ENCODE results near the gene STARD3.

STARD3 gene

GRCh38 chr17:39677542-39678339 is 40.8 kb downstream of the STARD3 start:
- H3K9me3 Mint-ChIP-seq: no peaks in the 10 kb centered on the region
- intact Hi-C loops (cut with micrococcal nuclease): no loop called here
- no peak overlapping the region for H3K27ac Mint-ChIP-seq
- peaks cover 11% of the 10 kb centered on the region for H3K27me3 Mint-ChIP-seq
- peaks cover 49% of the 10 kb centered on the region for H3K36me3 Mint-ChIP-seq (ENCODE audit: low read depth)
- peaks cover 35% of the 10 kb centered on the region for H3K4me1 Mint-ChIP-seq (ENCODE audit: low read depth)
- no peak overlapping the region for H3K4me3 Mint-ChIP-seq

GRCh38 chr17:39678340-39679116 is 41.6 kb downstream of the STARD3 start:
- peaks cover 57% of the 10 kb centered on the region for H3K36me3 Mint-ChIP-seq (ENCODE audit: low read depth)
- intact Hi-C loops (cut with micrococcal nuclease): no loop called here
- no peak overlapping the region for H3K27ac Mint-ChIP-seq
- peaks cover 35% of the 10 kb centered on the region for H3K4me1 Mint-ChIP-seq (ENCODE audit: low read depth)
- H3K9me3 Mint-ChIP-seq: no peaks in the 10 kb centered on the region
- no peak overlapping the region for H3K4me3 Mint-ChIP-seq
- peaks cover 6% of the 10 kb centered on the region for H3K27me3 Mint-ChIP-seq

GRCh38 chr17:39679521-39680192 is 42.7 kb downstream of the STARD3 start:
- H3K4me3 Mint-ChIP-seq: no peak overlapping the region
- H3K27ac Mint-ChIP-seq: peak overlapping the region; percentile 74
- peaks cover 35% of the 10 kb centered on the region for H3K4me1 Mint-ChIP-seq (ENCODE audit: low read depth)
- peaks cover 66% of the 10 kb centered on the region for H3K36me3 Mint-ChIP-seq (ENCODE audit: low read depth)
- H3K27me3 Mint-ChIP-seq: peaks cover 2% of the 10 kb centered on the region
- no peaks in the 10 kb centered on the region for H3K9me3 Mint-ChIP-seq
- intact Hi-C loops (cut with micrococcal nuclease): no loop called here

- Mint-ChIP-seq H3K36me3 (ENCODE audit: low read depth) (peaks cover 71% of the 10 kb centered on the region), H3K9me3 (no peaks in the 10 kb centered on the region), H3K4me3 (no peak overlapping the region), H3K4me1 (ENCODE audit: low read depth) (peaks cover 32% of the 10 kb centered on the region), H3K27me3 (no peaks in the 10 kb centered on the region), H3K27ac (no peak overlapping the region)
- intact Hi-C loops (cut with micrococcal nuclease): no loop called here
These were observed 46.5 kb downstream of the STARD3 start for GRCh38 chr17:39683295-39683939.

- peaks cover 34% of the 10 kb centered on the region for H3K4me1 Mint-ChIP-seq (ENCODE audit: low read depth)
- H3K4me3 Mint-ChIP-seq: no peak overlapping the region
- H3K9me3 Mint-ChIP-seq: no peaks in the 10 kb centered on the region
- intact Hi-C loops (cut with micrococcal nuclease): loop anchor here (5.0 kb wide), 1 partner anchor 243 kb away; the partner anchor contains the start of genes LRRC3C and ORMDL3
- peaks cover 65% of the 10 kb centered on the region for H3K36me3 Mint-ChIP-seq (ENCODE audit: low read depth)
- no peak overlapping the region for H3K27ac Mint-ChIP-seq
- no peaks in the 10 kb centered on the region for H3K27me3 Mint-ChIP-seq
These were observed 47.6 kb downstream of the STARD3 start for GRCh38 chr17:39684369-39685192.

GRCh38 chr17:39687101-39687545 is 50.2 kb downstream of the STARD3 start:
- Mint-ChIP-seq H3K27me3 (peaks cover 5% of the 10 kb centered on the region), H3K27ac (peak overlapping the region; percentile 84), H3K4me3 (peak overlapping the region; percentile 84), H3K36me3 (ENCODE audit: low read depth) (peaks cover 44% of the 10 kb centered on the region), H3K9me3 (no peaks in the 10 kb centered on the region), H3K4me1 (ENCODE audit: low read depth) (peaks cover 21% of the 10 kb centered on the region)
- intact Hi-C loops (cut with micrococcal nuclease): loop anchor here (5.0 kb wide), 1 partner anchor 240 kb away; the partner anchor contains the start of genes LRRC3C and ORMDL3

- peaks cover 40% of the 10 kb centered on the region for H3K36me3 Mint-ChIP-seq (ENCODE audit: low read depth)
- intact Hi-C loops (cut with micrococcal nuclease): loop anchor here (1.0 to 5.0 kb wide), 2 partner anchors 42 to 239 kb away; partner anchors contain the start of genes LRRC3C, MIEN1 and ORMDL3
- H3K27ac Mint-ChIP-seq: peak within 1 kb of the TSS; percentile 84
- H3K27me3 Mint-ChIP-seq: peaks cover 5% of the 10 kb centered on the region
- peaks cover 21% of the 10 kb centered on the region for H3K4me1 Mint-ChIP-seq (ENCODE audit: low read depth)
- H3K9me3 Mint-ChIP-seq: no peaks in the 10 kb centered on the region
- H3K4me3 Mint-ChIP-seq: peak within 1 kb of the TSS; percentile 84
These were observed 50.9 kb downstream of the STARD3 start, which contains the start of gene PGAP3 for GRCh38 chr17:39687546-39688474. PGAP3 (minus strand) TSS chr17:39688057; CDS start chr17:39688014, 43 bp downstream.

GRCh38 chr17:39688475-39688835 is 51.5 kb downstream of the STARD3 start:
- Mint-ChIP-seq H3K4me3 (peak overlapping the region; percentile 84), H3K9me3 (no peaks in the 10 kb centered on the region), H3K36me3 (ENCODE audit: low read depth) (peaks cover 34% of the 10 kb centered on the region), H3K27me3 (peaks cover 5% of the 10 kb centered on the region), H3K4me1 (ENCODE audit: low read depth) (peaks cover 21% of the 10 kb centered on the region), H3K27ac (peak overlapping the region; percentile 84)
- intact Hi-C loops (cut with micrococcal nuclease): loop anchor here (1.0 to 5.0 kb wide), 2 partner anchors 42 to 239 kb away; partner anchors contain the start of genes LRRC3C, MIEN1 and ORMDL3

GRCh38 chr17:39688945-39689344 is 52.0 kb downstream of the STARD3 start:
- Mint-ChIP-seq H3K27ac (peak overlapping the region; percentile 84), H3K4me3 (peak overlapping the region; percentile 84), H3K27me3 (peaks cover 5% of the 10 kb centered on the region), H3K9me3 (no peaks in the 10 kb centered on the region), H3K36me3 (ENCODE audit: low read depth) (peaks cover 31% of the 10 kb centered on the region), H3K4me1 (ENCODE audit: low read depth) (peaks cover 21% of the 10 kb centered on the region)
- intact Hi-C loops (cut with micrococcal nuclease): loop anchor here (1.0 to 5.0 kb wide), 2 partner anchors 41 to 238 kb away; partner anchors contain the start of genes LRRC3C, MIEN1 and ORMDL3

GRCh38 chr17:39694593-39694992 is 57.6 kb downstream of the STARD3 start:
- Mint-ChIP-seq H3K9me3 (no peaks in the 10 kb centered on the region), H3K4me3 (no peak overlapping the region)
- intact Hi-C loops (cut with micrococcal nuclease): no loop called here

GRCh38 chr17:39695089-39695474 is 58.1 kb downstream of the STARD3 start:
- Mint-ChIP-seq H3K9me3 (no peaks in the 10 kb centered on the region), H3K4me3 (no peak overlapping the region), H3K36me3 (ENCODE audit: low read depth) (no peaks in the 10 kb centered on the region), H3K27ac (no peak overlapping the region), H3K4me1 (ENCODE audit: low read depth) (peaks cover 7% of the 10 kb centered on the region), H3K27me3 (peaks cover 31% of the 10 kb centered on the region)
- intact Hi-C loops (cut with micrococcal nuclease): no loop called here

More at GRCh38 chr17:39694593-39694992, 57.6 kb downstream of the STARD3 start:
- Mint-ChIP-seq H3K27ac (no peak overlapping the region), H3K27me3 (peaks cover 28% of the 10 kb centered on the region), H3K4me1 (ENCODE audit: low read depth) (peaks cover 2% of the 10 kb centered on the region), H3K36me3 (ENCODE audit: low read depth) (no peaks in the 10 kb centered on the region)

GRCh38 chr17:39696731-39697130 is 59.8 kb downstream of the STARD3 start:
- Mint-ChIP-seq H3K27me3 (peaks cover 43% of the 10 kb centered on the region), H3K27ac (no peak overlapping the region), H3K4me3 (no peak overlapping the region), H3K9me3 (no peaks in the 10 kb centered on the region), H3K36me3 (ENCODE audit: low read depth) (no peaks in the 10 kb centered on the region), H3K4me1 (ENCODE audit: low read depth) (peaks cover 10% of the 10 kb centered on the region)
- intact Hi-C loops (cut with micrococcal nuclease): no loop called here

All from dendritic cell treated with granulocyte-macrophage colony-stimulating factor and Interleukin-4, amounts not matched to agents 40 ng/mL and 50 ng/mL, for 4 days (primary cell).